ENCODE measurements around the gene CMTM2.

CMTM2 gene

DNA sequence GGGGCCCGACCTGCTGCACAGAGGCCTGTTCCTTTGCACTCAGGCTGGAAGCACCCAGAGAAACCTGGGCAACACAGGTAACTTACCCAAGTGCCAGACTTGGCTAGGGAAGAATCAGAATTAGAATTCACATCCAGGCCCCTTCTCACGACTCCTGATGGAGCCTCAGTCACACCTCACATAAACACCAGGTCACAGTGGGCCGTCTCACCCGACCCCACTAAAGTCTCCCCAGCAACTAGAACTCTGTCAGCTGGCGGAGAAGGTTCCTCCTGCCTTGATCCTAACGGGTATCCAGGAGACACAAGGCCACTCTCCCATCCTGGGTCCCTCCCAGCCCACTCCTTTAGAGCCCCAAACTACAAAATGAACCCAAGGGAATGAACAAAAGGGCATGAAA lies 35.7 kb upstream of the CMTM2 start:
- no peaks in the 10 kb centered on the region for H3K27me3 ChIP-seq (ENCODE audit: insufficient read depth, poor library complexity, severe bottlenecking)
- H3K4me1 ChIP-seq (ENCODE audit: insufficient read depth, poor library complexity, severe bottlenecking): no peaks in the 10 kb centered on the region
- ATAC-seq (ENCODE audit: low read depth) (no peak), DNase-seq (ENCODE audit: low spot score) (no peak)
- no peaks in the 10 kb centered on the region for H3K9me3 ChIP-seq (ENCODE audit: severe bottlenecking)
- H3K27ac ChIP-seq (ENCODE audit: poor library complexity, severe bottlenecking): no peak overlapping the region
- TF ChIP-seq, protein P1, sequence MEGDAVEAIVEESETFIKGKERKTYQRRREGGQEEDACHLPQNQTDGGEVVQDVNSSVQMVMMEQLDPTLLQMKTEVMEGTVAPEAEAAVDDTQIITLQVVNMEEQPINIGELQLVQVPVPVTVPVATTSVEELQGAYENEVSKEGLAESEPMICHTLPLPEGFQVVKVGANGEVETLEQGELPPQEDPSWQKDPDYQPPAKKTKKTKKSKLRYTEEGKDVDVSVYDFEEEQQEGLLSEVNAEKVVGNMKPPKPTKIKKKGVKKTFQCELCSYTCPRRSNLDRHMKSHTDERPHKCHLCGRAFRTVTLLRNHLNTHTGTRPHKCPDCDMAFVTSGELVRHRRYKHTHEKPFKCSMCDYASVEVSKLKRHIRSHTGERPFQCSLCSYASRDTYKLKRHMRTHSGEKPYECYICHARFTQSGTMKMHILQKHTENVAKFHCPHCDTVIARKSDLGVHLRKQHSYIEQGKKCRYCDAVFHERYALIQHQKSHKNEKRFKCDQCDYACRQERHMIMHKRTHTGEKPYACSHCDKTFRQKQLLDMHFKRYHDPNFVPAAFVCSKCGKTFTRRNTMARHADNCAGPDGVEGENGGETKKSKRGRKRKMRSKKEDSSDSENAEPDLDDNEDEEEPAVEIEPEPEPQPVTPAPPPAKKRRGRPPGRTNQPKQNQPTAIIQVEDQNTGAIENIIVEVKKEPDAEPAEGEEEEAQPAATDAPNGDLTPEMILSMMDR (IDR thresholded peaks at IDR 0.05; ENCODE audit: poor library complexity, severe bottlenecking): no peak
- no peak overlapping the region for H3K4me3 ChIP-seq (ENCODE audit: severe bottlenecking)
- H3K36me3 ChIP-seq (ENCODE audit: low read depth): peaks cover 25% of the 10 kb centered on the region

DNA sequence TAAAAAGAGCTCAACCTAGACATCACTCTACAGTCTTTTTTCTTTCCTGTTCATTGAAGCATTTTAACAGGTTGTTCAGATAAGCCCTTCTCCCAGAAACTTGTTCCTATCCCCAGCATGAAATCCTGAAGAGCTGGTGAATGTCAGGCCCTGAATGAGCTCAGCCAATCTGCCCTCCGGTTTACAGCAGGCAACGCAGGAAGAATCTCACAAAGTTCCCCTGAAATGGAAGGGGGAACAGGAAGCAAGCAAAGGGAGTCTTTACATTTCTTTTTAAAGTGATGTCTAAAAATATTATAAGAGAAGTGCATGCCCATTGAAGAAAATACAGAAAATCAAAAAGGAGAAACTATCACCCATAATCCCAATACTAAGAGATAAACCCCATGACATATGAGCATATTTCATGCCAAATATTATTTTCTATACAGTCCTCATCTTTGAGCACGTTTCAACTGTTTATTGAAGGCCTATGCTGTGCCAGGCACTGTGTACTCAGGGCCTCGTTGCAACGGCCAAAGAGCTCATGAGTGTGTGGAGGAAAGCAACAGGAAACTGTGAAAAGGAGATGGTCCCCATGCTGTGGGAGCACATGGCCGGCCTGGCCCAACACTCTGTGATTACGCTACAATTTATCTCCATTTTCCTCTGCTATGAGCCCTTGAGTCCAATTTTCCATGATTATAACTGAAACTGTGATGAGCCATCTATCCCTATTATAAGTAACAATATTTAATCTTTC lies 35.1 kb upstream of the CMTM2 start:
- Histone ChIP-seq H3K4me1 (ENCODE audit: insufficient read depth, poor library complexity, severe bottlenecking) (peaks cover 5% of the 10 kb centered on the region), H3K27ac (ENCODE audit: poor library complexity, severe bottlenecking) (no peak overlapping the region), H3K27me3 (ENCODE audit: insufficient read depth, poor library complexity, severe bottlenecking) (no peaks in the 10 kb centered on the region), H3K9me3 (ENCODE audit: severe bottlenecking) (no peaks in the 10 kb centered on the region), H3K4me3 (ENCODE audit: severe bottlenecking) (no peak overlapping the region), H3K36me3 (ENCODE audit: low read depth) (peaks cover 25% of the 10 kb centered on the region)
- DNase-seq (ENCODE audit: low spot score) (no peak), ATAC-seq (ENCODE audit: low read depth) (no peak)
- TF ChIP-seq, protein P1 (IDR thresholded peaks at IDR 0.05; ENCODE audit: poor library complexity, severe bottlenecking): no peak

DNA sequence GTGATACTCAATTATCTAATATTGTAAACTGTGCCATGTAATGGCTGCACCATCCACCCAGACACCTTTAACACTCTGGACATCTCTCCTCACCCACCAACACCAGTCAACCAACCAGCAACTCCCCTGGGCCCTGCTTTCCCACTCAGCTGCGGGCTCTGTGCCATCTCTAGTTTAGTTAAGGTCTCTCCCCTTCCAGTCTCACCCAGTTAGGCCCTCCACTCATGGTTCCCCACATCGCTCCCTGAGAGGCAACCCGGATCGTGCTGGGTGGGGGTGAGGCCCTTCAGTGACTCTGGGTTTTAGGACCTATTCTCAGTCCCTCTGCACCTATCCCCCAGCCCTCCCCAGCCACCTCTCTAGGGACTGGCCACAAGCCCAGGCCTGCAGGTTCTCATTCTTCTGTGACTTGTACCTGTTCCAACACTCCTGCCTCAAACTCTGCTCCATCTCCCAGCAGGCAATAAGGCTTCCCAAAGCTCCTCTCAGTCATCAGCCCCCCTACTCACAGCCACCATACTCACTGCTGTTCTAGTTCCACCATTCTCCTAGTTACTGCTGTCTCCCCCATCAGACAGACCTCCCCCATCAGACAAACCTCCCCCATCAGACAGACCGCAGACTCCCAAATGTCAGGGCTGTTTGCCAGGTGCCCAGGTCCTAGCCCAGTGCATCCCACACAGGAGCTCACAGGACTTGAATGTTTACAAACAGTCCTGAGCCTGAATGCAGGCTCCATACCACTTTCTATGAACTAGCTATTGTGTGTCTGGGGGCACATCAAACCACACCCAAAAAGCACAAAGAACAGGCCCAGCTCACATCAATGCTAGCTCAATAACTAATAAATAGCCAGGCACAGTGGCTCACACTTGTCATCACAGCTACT lies 31.9 kb upstream of the CMTM2 start:
- Histone ChIP-seq H3K27me3 (ENCODE audit: insufficient read depth, poor library complexity, severe bottlenecking) (no peaks in the 10 kb centered on the region), H3K27ac (ENCODE audit: poor library complexity, severe bottlenecking) (no peak overlapping the region), H3K4me1 (ENCODE audit: insufficient read depth, poor library complexity, severe bottlenecking) (peaks cover 15% of the 10 kb centered on the region), H3K36me3 (ENCODE audit: low read depth) (peaks cover 8% of the 10 kb centered on the region), H3K9me3 (ENCODE audit: severe bottlenecking) (no peaks in the 10 kb centered on the region), H3K4me3 (ENCODE audit: severe bottlenecking) (no peak overlapping the region)
- ATAC-seq (ENCODE audit: low read depth) (no peak), DNase-seq (ENCODE audit: low spot score) (no peak)
- TF ChIP-seq, protein P1 (IDR thresholded peaks at IDR 0.05; ENCODE audit: poor library complexity, severe bottlenecking): no peak

DNA sequence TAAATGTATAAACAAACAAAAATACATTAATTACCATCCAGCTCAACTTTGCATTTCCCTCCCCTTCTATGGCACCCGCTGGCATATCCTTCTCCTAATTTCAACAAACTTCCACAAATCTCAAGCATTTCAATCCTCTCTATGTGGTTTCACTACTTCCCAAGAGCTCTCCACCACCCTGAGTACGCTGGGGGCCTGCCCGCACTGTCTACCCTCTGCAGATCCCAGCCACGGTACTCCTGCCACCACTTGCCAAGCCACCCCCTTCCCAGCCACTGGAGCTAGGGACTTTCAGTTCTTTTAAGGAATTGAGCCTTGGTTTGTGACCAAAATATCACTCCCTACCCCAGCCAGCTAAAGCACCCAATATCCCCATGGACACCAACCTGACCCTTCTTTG lies 31.2 kb upstream of the CMTM2 start:
- ATAC-seq (ENCODE audit: low read depth) (no peak), DNase-seq (ENCODE audit: low spot score) (no peak)
- H3K27me3 ChIP-seq (ENCODE audit: insufficient read depth, poor library complexity, severe bottlenecking): no peaks in the 10 kb centered on the region
- H3K27ac ChIP-seq (ENCODE audit: poor library complexity, severe bottlenecking): peak overlapping the region; percentile 68
- no peak overlapping the region for H3K4me3 ChIP-seq (ENCODE audit: severe bottlenecking)
- H3K4me1 ChIP-seq (ENCODE audit: insufficient read depth, poor library complexity, severe bottlenecking): peaks cover 16% of the 10 kb centered on the region
- TF ChIP-seq, protein P1 (IDR thresholded peaks at IDR 0.05; ENCODE audit: poor library complexity, severe bottlenecking): no peak
- peaks cover 8% of the 10 kb centered on the region for H3K36me3 ChIP-seq (ENCODE audit: low read depth)
- H3K9me3 ChIP-seq (ENCODE audit: severe bottlenecking): no peaks in the 10 kb centered on the region
